ENCODE data around the gene PTPRM.

GRCh38 chr18:7524786-7525185, 42.3 kb upstream of the PTPRM start:
- TF ChIP-seq CTCF (IDR thresholded peaks at IDR 0.05) = no peak
- TF ChIP-seq POLR2A (IDR thresholded peaks at IDR 0.05) = no peak
- TF ChIP-seq EP300 (IDR thresholded peaks at IDR 0.05; ENCODE audit: low read depth) = no peak
